GM23338 (cell line): ENCODE measurements around the gene CELSR1.

Experiments used
- CREB1 ChIP-seq: fragments of 250-450 bp; sonication (Bioruptor Pico); IDR thresholded peaks from 2 replicates; pipeline ENCODE4 v1.5.0; 2020; ENCODE audit warnings: low read depth, mild to moderate bottlenecking, moderate library complexity
- CTCF ChIP-seq, 2 experiments: fragments of 200-600 bp in 1 of 2; sonication (generic) in 1 of 2; conservative IDR thresholded peaks; 2 replicates each; pipeline versions ENCODE4 v1.5.1 to v1.6.1; 2016 to 2017; ENCODE audit warnings: antibody characterized with exemption in 2 of 2, low read depth in 2 of 2, mild to moderate bottlenecking in 2 of 2, moderate library complexity in 1 of 2
- EZH2 ChIP-seq: fragments of 200-600 bp; sonication (generic); IDR thresholded peaks from one replicate; pipeline ENCODE4 v1.8.0; 2017; ENCODE audit warnings: antibody characterized with exemption, mild to moderate bottlenecking, low read depth; ENCODE audit not compliant: unreplicated experiment
- EZH2phosphoT487 ChIP-seq: fragments of 200-600 bp; sonication (generic); IDR thresholded peaks from one replicate; pipeline ENCODE4 v1.8.1; 2018; ENCODE audit warnings: antibody characterized with exemption; ENCODE audit not compliant: unreplicated experiment
- JUNB ChIP-seq: IDR thresholded peaks from one replicate; pipeline ENCODE4 v1.6.1; 2016; ENCODE audit warnings: antibody characterized with exemption; ENCODE audit not compliant: unreplicated experiment
- POLR2AphosphoS5 ChIP-seq: IDR thresholded peaks from 2 replicates; pipeline ENCODE4 v1.6.1; 2016; ENCODE audit warnings: antibody characterized with exemption, low read depth
- STAT1 ChIP-seq: IDR thresholded peaks from one replicate; pipeline ENCODE4 v1.6.1; 2016; ENCODE audit warnings: antibody characterized with exemption; ENCODE audit not compliant: unreplicated experiment

GRCh38 chr22:46391486-46392136 is 145.8 kb downstream of the CELSR1 start:
- TF ChIP-seq CTCF (conservative IDR thresholded peaks at IDR 0.05; ENCODE audit: low read depth in 2 of 2) (no peak), POLR2AphosphoS5 (no peak), EZH2 (no peak), EZH2phosphoT487 (no peak), CREB1 (CRISPR knock-in tag) (no peak), JUNB (no peak), STAT1 (no peak)
